AML-193 (cell line): ENCODE measurements around the gene PSMB11.

Experiments used
- DNase-seq, 2 experiments: peaks; one replicate each; lab custom pipeline; 2025; lab: John Stamatoyannopoulos, UW

The PSMB11 gene

GRCh38 chr14:23060536-23061260 lies 18.7 kb downstream of the PSMB11 start:
- no peak for DNase-seq

- no peak for DNase-seq
Measured at GRCh38 chr14:23062002-23062401, 20.0 kb downstream of the PSMB11 start.

GRCh38 chr14:23063601-23064000 lies 21.6 kb downstream of the PSMB11 start:
- no peak for DNase-seq

GRCh38 chr14:23066368-23066767 lies 24.4 kb downstream of the PSMB11 start:
- no peak for DNase-seq

GRCh38 chr14:23066855-23067744 lies 25.1 kb downstream of the PSMB11 start:
- DNase-seq = no peak

GRCh38 chr14:23067847-23068788 lies 26.1 kb downstream of the PSMB11 start:
- DNase-seq = no peak

GRCh38 chr14:23068789-23069412 lies 26.9 kb downstream of the PSMB11 start:
- no peak for DNase-seq

GRCh38 chr14:23069413-23069806 lies 27.4 kb downstream of the PSMB11 start:
- no peak for DNase-seq

GRCh38 chr14:23070262-23071129 lies 28.5 kb downstream of the PSMB11 start:
- DNase-seq = no peak

GRCh38 chr14:23071244-23071920 lies 29.4 kb downstream of the PSMB11 start:
- DNase-seq = no peak

- DNase-seq = no peak
Measured at GRCh38 chr14:23071921-23072539, 30.0 kb downstream of the PSMB11 start.

- DNase-seq = no peak
Measured at GRCh38 chr14:23074906-23075305, 32.9 kb downstream of the PSMB11 start.

GRCh38 chr14:23076785-23077408 lies 34.9 kb downstream of the PSMB11 start:
- DNase-seq = no peak

- DNase-seq = no peak
Measured at GRCh38 chr14:23077962-23078361, 36.0 kb downstream of the PSMB11 start.

GRCh38 chr14:23078692-23079116 lies 36.7 kb downstream of the PSMB11 start:
- DNase-seq = no peak

GRCh38 chr14:23079716-23080115 lies 37.7 kb downstream of the PSMB11 start:
- no peak for DNase-seq

GRCh38 chr14:23080474-23080873 lies 38.5 kb downstream of the PSMB11 start:
- no peak for DNase-seq

- DNase-seq = no peak
Measured at GRCh38 chr14:23085458-23085857, 43.4 kb downstream of the PSMB11 start.

GRCh38 chr14:23086565-23086964 lies 44.6 kb downstream of the PSMB11 start:
- DNase-seq = no peak
